WTC11 (cell line): Measurements from ENCODE around the gene TRIM25. TPM values are rescaled to one million over a fixed set of nuclear protein-coding genes. Genes with fewer than 3 reads are reported as not detected.

ENCODE experiments used
- ATAC-seq: fragments of 200-7000 bp; cut with Tn5 transposase; 2 replicates; pipeline ENCODE4 v1.10.0; 2021; ENCODE audit warnings: mild to moderate bottlenecking, moderate library complexity
- CTCF ChIA-PET: fragments of 300-600 bp; sonication (Branson Sonifier 250); formaldehyde crosslinking; loops from one replicate; lab custom pipeline; 2021; ENCODE audit warnings: antibody characterized with exemption; lab: Charles Lee
- POLR2A ChIA-PET: fragments of 350-600 bp; sonication (Branson Sonifier 250); formaldehyde crosslinking; loops from one replicate; lab custom pipeline; 2021; ENCODE audit warnings: antibody characterized with exemption; lab: Charles Lee
- DNase-seq: peaks from one replicate; pipeline ENCODE4 v3.0.0; 2021; ENCODE audit warnings: low spot score
- H3K27ac Mint-ChIP-seq: 2 replicates; pipeline ENCODE4 v1.8.0; 2021; ENCODE audit warnings: mixed read lengths
- H3K27me3 Mint-ChIP-seq: 2 replicates; pipeline ENCODE4 v1.8.0; 2021; ENCODE audit warnings: low read depth, mild to moderate bottlenecking, moderate library complexity, mixed read lengths
- H3K36me3 Mint-ChIP-seq: 2 replicates; pipeline ENCODE4 v1.8.0; 2021; ENCODE audit warnings: mixed read lengths
- H3K4me1 Mint-ChIP-seq: 2 replicates; pipeline ENCODE4 v1.8.0; 2022; ENCODE audit warnings: mixed read lengths
- H3K4me3 Mint-ChIP-seq: 2 replicates; pipeline ENCODE4 v1.8.0; 2021; ENCODE audit warnings: mild to moderate bottlenecking, moderate library complexity, mixed read lengths
- H3K9me3 Mint-ChIP-seq: 2 replicates; pipeline ENCODE4 v1.8.0; 2021; ENCODE audit warnings: mixed read lengths
- CREM ChIP-seq: sonication (generic); formaldehyde crosslinking; IDR thresholded peaks from 2 replicates; pipeline ENCODE4 v1.8.1; 2022; ENCODE audit warnings: mild to moderate bottlenecking, missing genetic modification reagents, moderate library complexity
- ETV6 ChIP-seq: sonication (generic); formaldehyde crosslinking; IDR thresholded peaks from 2 replicates; pipeline ENCODE4 v1.8.1; 2022; ENCODE audit warnings: mild to moderate bottlenecking, missing genetic modification reagents
- FOXK1 ChIP-seq: sonication (generic); formaldehyde crosslinking; IDR thresholded peaks from 2 replicates; pipeline ENCODE4 v1.8.0; 2022; ENCODE audit warnings: mild to moderate bottlenecking, moderate library complexity, missing genetic modification reagents
- HMGA2 ChIP-seq: fragments of 250-450 bp; sonication (Bioruptor Pico); IDR thresholded peaks from 2 replicates; pipeline ENCODE4 v1.4.0; 2021; ENCODE audit warnings: mild to moderate bottlenecking, moderate library complexity
- NR1H2 ChIP-seq: sonication (generic); formaldehyde crosslinking; IDR thresholded peaks from 2 replicates; pipeline ENCODE4 v1.9.0; 2021; ENCODE audit warnings: mild to moderate bottlenecking, moderate library complexity, missing genetic modification reagents
- NR2C2 ChIP-seq: sonication (generic); formaldehyde crosslinking; IDR thresholded peaks from 2 replicates; pipeline ENCODE4 v1.8.0; 2022; ENCODE audit warnings: mild to moderate bottlenecking, missing genetic modification reagents
- OVOL2 ChIP-seq: fragments of 250-450 bp; sonication (Bioruptor Pico); IDR thresholded peaks from 2 replicates; pipeline ENCODE4 v1.9.0; 2021; ENCODE audit warnings: mild to moderate bottlenecking, borderline replicate concordance
- RORB ChIP-seq: fragments of 250-450 bp; sonication (Bioruptor Pico); IDR thresholded peaks from 2 replicates; pipeline ENCODE4 v1.9.0; 2021; ENCODE audit warnings: mild to moderate bottlenecking
- SMAD4 ChIP-seq: sonication (generic); formaldehyde crosslinking; IDR thresholded peaks from 2 replicates; pipeline ENCODE4 v1.8.0; 2022; ENCODE audit warnings: mild to moderate bottlenecking, missing genetic modification reagents
- TCF7 ChIP-seq: sonication (generic); formaldehyde crosslinking; IDR thresholded peaks from 2 replicates; pipeline ENCODE4 v1.8.0; 2022; ENCODE audit warnings: mild to moderate bottlenecking, low read depth, missing genetic modification reagents, moderate library complexity
- ZBTB21 ChIP-seq: sonication (generic); formaldehyde crosslinking; IDR thresholded peaks from 2 replicates; pipeline ENCODE4 v1.8.1; 2023; ENCODE audit warnings: mild to moderate bottlenecking, missing genetic modification reagents, borderline replicate concordance
- ZNF121 ChIP-seq: sonication (generic); formaldehyde crosslinking; IDR thresholded peaks from 2 replicates; pipeline ENCODE4 v1.8.0; 2023; ENCODE audit warnings: missing genetic modification reagents
- ZNF416 ChIP-seq: fragments of 250-450 bp; sonication (Bioruptor Pico); IDR thresholded peaks from 2 replicates; pipeline ENCODE4 v1.9.0; 2021; ENCODE audit warnings: mild to moderate bottlenecking, inconsistent platforms
- total RNA-seq: library from RNA; stranded (reverse); gene quantifications from 3 replicates; pipeline ENCODE4 v1.2.3, GENCODE V29; 2021
- TF ChIP-seq, protein P1 (sequence below): sonication (generic); formaldehyde crosslinking; conservative IDR thresholded peaks from 2 replicates; pipeline ENCODE4 v1.8.1; 2022; ENCODE audit warnings: mild to moderate bottlenecking, missing genetic modification reagents
- TF ChIP-seq, protein P2 (sequence below): sonication (generic); formaldehyde crosslinking; IDR thresholded peaks from 2 replicates; pipeline ENCODE4 v1.8.0; 2022; ENCODE audit warnings: mild to moderate bottlenecking, missing genetic modification reagents
- TF ChIP-seq, protein P3 (sequence below): sonication (generic); formaldehyde crosslinking; IDR thresholded peaks from 2 replicates; pipeline ENCODE4 v1.8.1; 2023; ENCODE audit warnings: mild to moderate bottlenecking, missing genetic modification reagents
- TF ChIP-seq, protein P4 (sequence below): sonication (generic); formaldehyde crosslinking; IDR thresholded peaks from 2 replicates; pipeline ENCODE4 v1.8.1; 2023; ENCODE audit warnings: mild to moderate bottlenecking, missing genetic modification reagents, moderate library complexity
- TF ChIP-seq, protein P5 (sequence below): sonication (generic); formaldehyde crosslinking; IDR thresholded peaks from 2 replicates; pipeline ENCODE4 v1.8.1; 2022; ENCODE audit warnings: low read depth, missing genetic modification reagents, borderline replicate concordance
- TF ChIP-seq, protein P6 (sequence below): sonication (generic); formaldehyde crosslinking; IDR thresholded peaks from 2 replicates; pipeline ENCODE4 v1.8.1; 2022; ENCODE audit warnings: low read depth, mild to moderate bottlenecking, moderate library complexity, missing genetic modification reagents, borderline replicate concordance
- TF ChIP-seq, protein P7 (sequence below): sonication (generic); formaldehyde crosslinking; IDR thresholded peaks from 2 replicates; pipeline ENCODE4 v1.8.0; 2023; ENCODE audit warnings: missing genetic modification reagents

The TRIM25 gene
- total RNA-seq, 1 experiment from 2014 or later = 49.0 TPM

DNA sequence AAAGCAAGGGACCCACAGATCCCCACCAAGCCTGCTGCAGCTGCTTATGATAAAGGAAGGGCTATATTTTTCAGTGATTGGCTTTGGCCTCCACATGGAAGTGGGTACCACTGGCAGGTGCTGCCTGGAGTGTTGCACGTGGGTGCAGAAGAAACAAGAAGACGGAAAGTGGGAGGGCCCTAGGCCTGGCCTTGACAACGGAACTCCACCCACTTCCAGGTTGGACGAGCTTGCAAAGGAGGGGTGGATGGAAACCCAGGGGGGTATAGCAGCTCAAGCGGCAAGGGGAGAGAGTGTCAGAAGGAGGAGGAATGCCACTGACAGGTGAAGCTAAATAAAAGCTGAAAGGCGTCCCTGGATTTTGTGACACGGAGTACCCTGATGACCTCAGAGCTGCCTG lies 20.3 kb downstream of the TRIM25 start:
- TF ChIP-seq, protein P1, sequence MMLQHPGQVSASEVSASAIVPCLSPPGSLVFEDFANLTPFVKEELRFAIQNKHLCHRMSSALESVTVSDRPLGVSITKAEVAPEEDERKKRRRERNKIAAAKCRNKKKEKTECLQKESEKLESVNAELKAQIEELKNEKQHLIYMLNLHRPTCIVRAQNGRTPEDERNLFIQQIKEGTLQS (CRISPR knock-in tag) = no peak
- TF ChIP-seq NR2C2 (CRISPR knock-in tag) (no peak), SMAD4 (CRISPR knock-in tag) (no peak), ZBTB21 (no peak), FOXK1 (no peak), HMGA2 (CRISPR knock-in tag) (no peak), ZNF416 (CRISPR knock-in tag) (no peak), TCF7 (CRISPR knock-in tag) (no peak), NR1H2 (CRISPR knock-in tag) (no peak), ETV6 (CRISPR knock-in tag) (no peak)
- TF ChIP-seq, protein P2, sequence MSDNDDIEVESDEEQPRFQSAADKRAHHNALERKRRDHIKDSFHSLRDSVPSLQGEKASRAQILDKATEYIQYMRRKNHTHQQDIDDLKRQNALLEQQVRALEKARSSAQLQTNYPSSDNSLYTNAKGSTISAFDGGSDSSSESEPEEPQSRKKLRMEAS = no peak
- TF ChIP-seq, protein P3, sequence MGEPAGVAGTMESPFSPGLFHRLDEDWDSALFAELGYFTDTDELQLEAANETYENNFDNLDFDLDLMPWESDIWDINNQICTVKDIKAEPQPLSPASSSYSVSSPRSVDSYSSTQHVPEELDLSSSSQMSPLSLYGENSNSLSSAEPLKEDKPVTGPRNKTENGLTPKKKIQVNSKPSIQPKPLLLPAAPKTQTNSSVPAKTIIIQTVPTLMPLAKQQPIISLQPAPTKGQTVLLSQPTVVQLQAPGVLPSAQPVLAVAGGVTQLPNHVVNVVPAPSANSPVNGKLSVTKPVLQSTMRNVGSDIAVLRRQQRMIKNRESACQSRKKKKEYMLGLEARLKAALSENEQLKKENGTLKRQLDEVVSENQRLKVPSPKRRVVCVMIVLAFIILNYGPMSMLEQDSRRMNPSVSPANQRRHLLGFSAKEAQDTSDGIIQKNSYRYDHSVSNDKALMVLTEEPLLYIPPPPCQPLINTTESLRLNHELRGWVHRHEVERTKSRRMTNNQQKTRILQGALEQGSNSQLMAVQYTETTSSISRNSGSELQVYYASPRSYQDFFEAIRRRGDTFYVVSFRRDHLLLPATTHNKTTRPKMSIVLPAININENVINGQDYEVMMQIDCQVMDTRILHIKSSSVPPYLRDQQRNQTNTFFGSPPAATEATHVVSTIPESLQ (CRISPR knock-in tag) = no peak
- TF ChIP-seq, protein P4, sequence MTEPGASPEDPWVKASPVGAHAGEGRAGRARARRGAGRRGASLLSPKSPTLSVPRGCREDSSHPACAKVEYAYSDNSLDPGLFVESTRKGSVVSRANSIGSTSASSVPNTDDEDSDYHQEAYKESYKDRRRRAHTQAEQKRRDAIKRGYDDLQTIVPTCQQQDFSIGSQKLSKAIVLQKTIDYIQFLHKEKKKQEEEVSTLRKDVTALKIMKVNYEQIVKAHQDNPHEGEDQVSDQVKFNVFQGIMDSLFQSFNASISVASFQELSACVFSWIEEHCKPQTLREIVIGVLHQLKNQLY (CRISPR knock-in tag) = no peak
- TF ChIP-seq, protein P5, sequence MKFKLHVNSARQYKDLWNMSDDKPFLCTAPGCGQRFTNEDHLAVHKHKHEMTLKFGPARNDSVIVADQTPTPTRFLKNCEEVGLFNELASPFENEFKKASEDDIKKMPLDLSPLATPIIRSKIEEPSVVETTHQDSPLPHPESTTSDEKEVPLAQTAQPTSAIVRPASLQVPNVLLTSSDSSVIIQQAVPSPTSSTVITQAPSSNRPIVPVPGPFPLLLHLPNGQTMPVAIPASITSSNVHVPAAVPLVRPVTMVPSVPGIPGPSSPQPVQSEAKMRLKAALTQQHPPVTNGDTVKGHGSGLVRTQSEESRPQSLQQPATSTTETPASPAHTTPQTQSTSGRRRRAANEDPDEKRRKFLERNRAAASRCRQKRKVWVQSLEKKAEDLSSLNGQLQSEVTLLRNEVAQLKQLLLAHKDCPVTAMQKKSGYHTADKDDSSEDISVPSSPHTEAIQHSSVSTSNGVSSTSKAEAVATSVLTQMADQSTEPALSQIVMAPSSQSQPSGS = no peak
- TF ChIP-seq, protein P6, sequence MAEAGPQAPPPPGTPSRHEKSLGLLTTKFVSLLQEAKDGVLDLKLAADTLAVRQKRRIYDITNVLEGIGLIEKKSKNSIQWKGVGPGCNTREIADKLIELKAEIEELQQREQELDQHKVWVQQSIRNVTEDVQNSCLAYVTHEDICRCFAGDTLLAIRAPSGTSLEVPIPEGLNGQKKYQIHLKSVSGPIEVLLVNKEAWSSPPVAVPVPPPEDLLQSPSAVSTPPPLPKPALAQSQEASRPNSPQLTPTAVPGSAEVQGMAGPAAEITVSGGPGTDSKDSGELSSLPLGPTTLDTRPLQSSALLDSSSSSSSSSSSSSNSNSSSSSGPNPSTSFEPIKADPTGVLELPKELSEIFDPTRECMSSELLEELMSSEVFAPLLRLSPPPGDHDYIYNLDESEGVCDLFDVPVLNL = no peak
- no peaks in the 10 kb centered on the region for H3K27me3 Mint-ChIP-seq
- CTCF ChIA-PET = interaction anchor here (0.7 to 1.0 kb wide), 2 partner anchors 20 to 74 kb away, joined by 3 to 5 read pairs; partner anchors contain the start of gene TRIM25
- peak; percentile 17 for ATAC-seq
- peaks cover 7% of the 10 kb centered on the region for H3K9me3 Mint-ChIP-seq
- POLR2A ChIA-PET = no interaction called here
- H3K4me3 Mint-ChIP-seq = no peak overlapping the region
- H3K27ac Mint-ChIP-seq = peak overlapping the region; percentile 27; the same call in 1 of the 2 replicates
- peaks cover 13% of the 10 kb centered on the region for H3K4me1 Mint-ChIP-seq
- H3K36me3 Mint-ChIP-seq = peaks cover 60% of the 10 kb centered on the region
- no peak for DNase-seq

DNA sequence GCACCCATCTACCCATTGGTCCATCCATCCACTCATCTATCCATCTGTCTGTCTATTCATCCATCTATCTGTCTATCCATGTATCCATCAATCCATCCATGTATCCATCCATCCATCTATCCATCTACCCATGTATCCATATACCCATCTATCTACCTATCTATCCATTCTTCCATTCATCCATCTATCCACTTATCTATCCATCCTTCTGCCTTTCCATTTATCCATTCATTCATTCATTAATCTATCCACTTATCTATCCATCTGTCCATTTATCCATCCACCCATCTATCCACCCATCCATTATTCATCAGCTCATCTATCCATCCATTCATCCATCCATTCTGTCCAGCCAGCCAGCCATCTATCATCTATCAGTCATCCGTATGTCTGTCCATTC lies 21.5 kb downstream of the TRIM25 start:
- no peak for DNase-seq
- ATAC-seq = no peak
- peaks cover 19% of the 10 kb centered on the region for H3K9me3 Mint-ChIP-seq
- H3K27me3 Mint-ChIP-seq = no peaks in the 10 kb centered on the region
- H3K4me3 Mint-ChIP-seq = no peak overlapping the region
- no peak for TF ChIP-seq ZNF121
- TF ChIP-seq, protein P1 (CRISPR knock-in tag) = no peak
- TF ChIP-seq RORB = no peak
- TF ChIP-seq, protein P7, sequence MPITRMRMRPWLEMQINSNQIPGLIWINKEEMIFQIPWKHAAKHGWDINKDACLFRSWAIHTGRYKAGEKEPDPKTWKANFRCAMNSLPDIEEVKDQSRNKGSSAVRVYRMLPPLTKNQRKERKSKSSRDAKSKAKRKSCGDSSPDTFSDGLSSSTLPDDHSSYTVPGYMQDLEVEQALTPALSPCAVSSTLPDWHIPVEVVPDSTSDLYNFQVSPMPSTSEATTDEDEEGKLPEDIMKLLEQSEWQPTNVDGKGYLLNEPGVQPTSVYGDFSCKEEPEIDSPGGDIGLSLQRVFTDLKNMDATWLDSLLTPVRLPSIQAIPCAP = no peak
- TF ChIP-seq OVOL2 = no peak
- TF ChIP-seq CREM = no peak
- TF ChIP-seq, all 79 proteins: peak for 0
- Mint-ChIP-seq H3K4me1 (peaks cover 13% of the 10 kb centered on the region), H3K27ac (no peak overlapping the region), H3K36me3 (peaks cover 60% of the 10 kb centered on the region)
- ChIA-PET POLR2A (no interaction called here), CTCF (interaction anchor here (0.6 to 2.1 kb wide), 7 partner anchors 13 to 177 kb away, joined by 3 to 7 read pairs (median 4); partner anchors contain the start of gene TRIM25)
